Thyroid gland (tissue), 4 donors: ENCODE measurements around the gene PKNOX2.
A peak's percentile ranks its signal among the peaks of the same experiment; 100 is the strongest.

Experiments used
- CTCF ChIP-seq, 6 experiments: fragments of 200-600 bp in 3 of 6; fragments of 450-650 bp in 3 of 6; sonication (generic) in 3 of 6; IDR thresholded peaks; one replicate each; pipeline ENCODE4 v1.5.1; 2016 to 2019; ENCODE audit warnings: antibody characterized with exemption in 6 of 6, mild to moderate bottlenecking in 2 of 6, inconsistent platforms in 1 of 6, moderate library complexity in 1 of 6
- POLR2A ChIP-seq, 2 donors: fragments of 450-650 bp; IDR thresholded peaks; one replicate each; pipeline ENCODE4 v1.6.1; 2017; ENCODE audit warnings: antibody characterized with exemption in 2 of 2, mild to moderate bottlenecking in 2 of 2, moderate library complexity in 1 of 2

GRCh38 chr11:125315079-125315740, 150.7 kb downstream of the PKNOX2 start:
- TF ChIP-seq CTCF (IDR thresholded peaks at IDR 0.05) (no peak), POLR2A (IDR thresholded peaks at IDR 0.05) (peak in 1 of 2 donors; percentile 31)
